DOHH2 (cell line): ENCODE measurements around the gene ANKRD39.
A peak's percentile ranks its signal among the peaks of the same experiment; 100 is the strongest.

ENCODE experiments used
- H3F3A ChIP-seq: fragments of 200-600 bp; sonication (generic), shearing (Covaris generic); 2 replicates; pipeline ENCODE4 v1.6.0; 2016; ENCODE audit warnings: antibody characterized with exemption, mild to moderate bottlenecking; ENCODE audit not compliant: control insufficient read depth, insufficient read depth
- H3K27ac ChIP-seq: fragments of 200-600 bp; sonication (generic); 2 replicates; pipeline ENCODE4 v1.5.1; 2014; ENCODE audit warnings: low read depth, mild to moderate bottlenecking, low read length, moderate library complexity
- H3K27me3 ChIP-seq: fragments of 200-600 bp; sonication (generic); 2 replicates; pipeline ENCODE4 v1.6.1; 2014; ENCODE audit warnings: mild to moderate bottlenecking, low read length, mixed read lengths; ENCODE audit not compliant: control insufficient read depth
- H3K36me3 ChIP-seq: fragments of 200-600 bp; sonication (generic); 2 replicates; pipeline ENCODE4 v1.6.1; 2014; ENCODE audit warnings: mild to moderate bottlenecking, low read length, moderate library complexity, mixed read lengths; ENCODE audit not compliant: control insufficient read depth
- H3K4me1 ChIP-seq: fragments of 200-600 bp; sonication (generic); 2 replicates; pipeline ENCODE4 v1.6.1; 2014; ENCODE audit warnings: mild to moderate bottlenecking, low read length, mixed read lengths; ENCODE audit not compliant: control insufficient read depth
- H3K4me2 ChIP-seq: fragments of 200-600 bp; sonication (generic); 2 replicates; pipeline ENCODE4 v1.6.0; 2014; ENCODE audit warnings: mild to moderate bottlenecking, low read length, moderate library complexity
- H3K4me3 ChIP-seq: fragments of 200-600 bp; sonication (generic); 2 replicates; pipeline ENCODE4 v1.5.1; 2014; ENCODE audit warnings: mild to moderate bottlenecking, low read length, mixed read lengths
- H3K79me2 ChIP-seq: fragments of 200-600 bp; sonication (generic); 2 replicates; pipeline ENCODE4 v1.6.1; 2014; ENCODE audit warnings: mild to moderate bottlenecking, low read length, mixed read lengths; ENCODE audit not compliant: control insufficient read depth
- H3K9me2 ChIP-seq: fragments of 200-600 bp; sonication (generic); replicated peaks from 2 replicates; pipeline ENCODE4 v1.6.1; 2014; ENCODE audit warnings: mild to moderate bottlenecking, low read length, mixed read lengths; ENCODE audit not compliant: control insufficient read depth
- H3K9me3 ChIP-seq: fragments of 200-600 bp; sonication (generic); 2 replicates; pipeline ENCODE4 v1.6.1; 2014; ENCODE audit warnings: antibody characterized with exemption, low read length, mixed read lengths; ENCODE audit not compliant: control insufficient read depth, insufficient read depth
- H4K20me1 ChIP-seq: fragments of 200-600 bp; sonication (generic); 2 replicates; pipeline ENCODE4 v1.6.0; 2014; ENCODE audit warnings: low read depth, mild to moderate bottlenecking, antibody characterized with exemption, low read length, moderate library complexity; ENCODE audit not compliant: control insufficient read depth, insufficient read depth
- CTCF ChIP-seq: fragments of 200-600 bp; sonication (generic); IDR thresholded peaks from one replicate; pipeline ENCODE4 v1.5.1; 2014; ENCODE audit warnings: antibody characterized with exemption, mild to moderate bottlenecking, low read depth, low read length; ENCODE audit not compliant: poor library complexity, severe bottlenecking
- EZH2phosphoT487 ChIP-seq: fragments of 200-600 bp; sonication (generic); IDR thresholded peaks from 2 replicates; pipeline ENCODE4 v1.6.1; 2017; ENCODE audit warnings: borderline replicate concordance, mild to moderate bottlenecking, antibody characterized with exemption, low read length, moderate library complexity, mixed read lengths

ANKRD39 gene

GRCh38 chr2:96869281-96869821 is 11.5 kb upstream of the ANKRD39 start:
- H3K4me1 ChIP-seq: peaks cover 17% of the 10 kb centered on the region
- no peaks in the 10 kb centered on the region for H3F3A ChIP-seq
- peaks cover 76% of the 10 kb centered on the region for H3K27me3 ChIP-seq
- H4K20me1 ChIP-seq: no peaks in the 10 kb centered on the region
- H3K9me3 ChIP-seq: no peaks in the 10 kb centered on the region
- no peaks in the 10 kb centered on the region for H3K36me3 ChIP-seq
- no peak overlapping the region for H3K27ac ChIP-seq
- H3K79me2 ChIP-seq: no peaks in the 10 kb centered on the region
- no peaks in the 10 kb centered on the region for H3K9me2 ChIP-seq
- H3K4me2 ChIP-seq: peak overlapping the region; percentile 84
- no peak for TF ChIP-seq EZH2phosphoT487
- peak overlapping the region; percentile 68 for H3K4me3 ChIP-seq

- TF ChIP-seq CTCF (peak; percentile 68), EZH2phosphoT487 (no peak)
- Histone ChIP-seq H3K9me3 (no peaks in the 10 kb centered on the region), H3K4me3 (peak overlapping the region; percentile 68), H4K20me1 (no peaks in the 10 kb centered on the region), H3K27me3 (peaks cover 70% of the 10 kb centered on the region), H3K4me2 (peak overlapping the region; percentile 84), H3K4me1 (peaks cover 14% of the 10 kb centered on the region), H3K27ac (no peak overlapping the region), H3K9me2 (no peaks in the 10 kb centered on the region), H3K36me3 (no peaks in the 10 kb centered on the region), H3K79me2 (no peaks in the 10 kb centered on the region), H3F3A (no peaks in the 10 kb centered on the region)
Measured at GRCh38 chr2:96868555-96869280, 10.9 kb upstream of the ANKRD39 start.

GRCh38 chr2:96867756-96868554 is 10.1 kb upstream of the ANKRD39 start:
- TF ChIP-seq CTCF (no peak), EZH2phosphoT487 (no peak; the same call in 1 of the 2 replicates)
- Histone ChIP-seq H3K36me3 (no peaks in the 10 kb centered on the region), H3K9me3 (no peaks in the 10 kb centered on the region), H3F3A (no peaks in the 10 kb centered on the region), H3K27me3 (peaks cover 62% of the 10 kb centered on the region), H3K9me2 (no peaks in the 10 kb centered on the region), H3K4me2 (peak overlapping the region; percentile 84), H4K20me1 (no peaks in the 10 kb centered on the region), H3K27ac (no peak overlapping the region), H3K4me3 (peak overlapping the region; percentile 68), H3K4me1 (peaks cover 14% of the 10 kb centered on the region), H3K79me2 (no peaks in the 10 kb centered on the region)
